H1 (cell line): Measurements from ENCODE around the gene FAM177B. TPM values are rescaled to one million over a fixed set of nuclear protein-coding genes. Genes with fewer than 3 reads are reported as not detected.

Source experiments
- BRCA1 ChIP-seq: IDR thresholded peaks from 2 replicates; pipeline ENCODE4 v1.6.1; 2012; ENCODE audit warnings: low read depth, low read length, improper control_type of control experiment
- CHD7 ChIP-seq: fragments of 300-600 bp; sonication (generic); IDR thresholded peaks from 2 replicates; pipeline ENCODE4 v1.7.1; 2012; ENCODE audit warnings: low read length, moderate library complexity, mild to moderate bottlenecking, inconsistent platforms; ENCODE audit not compliant: insufficient replicate concordance
- CTCF ChIP-seq, 3 experiments: IDR thresholded peaks; 1 replicate in 2 of 3; 2 replicates in 1 of 3; pipeline versions ENCODE4 v1.5.1 to v1.6.1; 2011; ENCODE audit warnings: low read length in 3 of 3, mild to moderate bottlenecking in 3 of 3, inconsistent platforms in 2 of 3, low read depth in 1 of 3, moderate library complexity in 1 of 3; ENCODE audit not compliant: insufficient read depth in 1 of 3; ENCODE audit errors: control extremely low read depth in 1 of 3
- JUND ChIP-seq: IDR thresholded peaks from 2 replicates; pipeline ENCODE4 v1.6.1; 2011; ENCODE audit warnings: mild to moderate bottlenecking, improper control_type of control experiment, low read length
- SIN3A ChIP-seq, 2 experiments: IDR thresholded peaks in 1 of 2; conservative IDR thresholded peaks in 1 of 2; 2 replicates each; pipeline ENCODE4 v1.6.1; 2011 to 2012; ENCODE audit warnings: low read length in 2 of 2, improper control_type of control experiment in 1 of 2, low read depth in 1 of 2, mild to moderate bottlenecking in 1 of 2
- SIX5 ChIP-seq: IDR thresholded peaks from 2 replicates; pipeline ENCODE4 v1.6.1; 2011; ENCODE audit warnings: mild to moderate bottlenecking, low read depth, low read length
- SP2 ChIP-seq: IDR thresholded peaks from 2 replicates; pipeline ENCODE4 v1.6.1; 2012; ENCODE audit warnings: mild to moderate bottlenecking, low read length, inconsistent platforms
- SP4 ChIP-seq: IDR thresholded peaks from 2 replicates; pipeline ENCODE4 v1.6.1; 2012; ENCODE audit warnings: low read length, inconsistent platforms
- TCF12 ChIP-seq: IDR thresholded peaks from 2 replicates; pipeline ENCODE4 v1.6.1; 2011; ENCODE audit warnings: low read depth, mild to moderate bottlenecking, low read length
- YY1 ChIP-seq: IDR thresholded peaks from 2 replicates; pipeline ENCODE4 v1.6.1; 2011; ENCODE audit warnings: low read depth, mild to moderate bottlenecking, low read length
- polyA plus RNA-seq, 7 experiments: library from polyadenylated mRNA; depleted of rRNA in 3 of 7; stranded (reverse) in 5 of 7; unstranded in 2 of 7; fragments of >200 nt in 5 of 7; fragments of 200-250 nt in 2 of 7; gene quantifications; 1 replicate in 5 of 7; 2 replicates in 1 of 7; 4 replicates in 1 of 7; pipeline versions ENCODE4 v1.2.1 to v1.2.3, GENCODE V29; 2011 to 2013; ENCODE audit warnings: missing spikeins in 2 of 7, mixed read lengths in 2 of 7
- total RNA-seq: library from RNA; stranded (reverse); fragmentation: NEBNext Ultra II Directional; extraction: Animal tissue kit (Norgen Biotek cat#: 25700); gene quantifications from 2 replicates; pipeline ENCODE4 v1.2.1, GENCODE V29; 2021

Gene FAM177B
- total and polyA plus RNA-seq, 2 of the 8 experiments (the other 6 are each of a cell fraction or from before 2014, with no cell fraction given): 0.06 TPM; not detected in 1

GRCh38 chr1:222739465-222739864 lies 2.5 kb downstream of the FAM177B start (continued):
- TF ChIP-seq CHD7 (no peak), SIX5 (no peak), YY1 (no peak), CTCF (IDR thresholded peaks at IDR 0.05; ENCODE audit: control extremely low read depth in 1 of 3, insufficient read depth in 1 of 3, low read depth in 1 of 3, low read length in 3 of 3) (no peak), SIN3A (conservative IDR thresholded peaks at IDR 0.05 in 1 of 2, IDR thresholded peaks at IDR 0.05 in 1 of 2; ENCODE audit: low read depth in 1 of 2, low read length in 2 of 2) (no peak), JUND (no peak), SP2 (no peak), SP4 (no peak), TCF12 (no peak), BRCA1 (no peak)
